ENCODE measurements around the gene MEIS2.

GRCh38 chr15:36960179-36960946, 140.0 kb downstream of the MEIS2 start:
- TF ChIP-seq POLR2AphosphoS5 (IDR thresholded peaks at IDR 0.05) (no peak), CTCF (IDR thresholded peaks at IDR 0.05) (no peak)
